Stimulated activated memory B cell treated with anti-CD40 and anti-IgM and Interleukin-4, amounts not matched to agents 10 μg/mL and 1 μg/mL and 100 μg/mL, for 72 hours (primary cell): ENCODE data around the gene GREB1.

Source experiments
- ATAC-seq: fragments of 150-1000 bp; cut with Tn5 transposase; 2 replicates; pipeline ENCODE4 v1.10.0; 2021
- H3K27ac Mint-ChIP-seq: one replicate; pipeline ENCODE4 v1.8.0; 2022; ENCODE audit warnings: mild to moderate bottlenecking, mixed read lengths
- H3K27me3 Mint-ChIP-seq: one replicate; pipeline ENCODE4 v1.8.0; 2022; ENCODE audit warnings: mixed read lengths
- H3K36me3 Mint-ChIP-seq: one replicate; pipeline ENCODE4 v1.8.0; 2022; ENCODE audit warnings: mixed read lengths
- H3K4me1 Mint-ChIP-seq: one replicate; pipeline ENCODE4 v1.8.0; 2022; ENCODE audit warnings: mixed read lengths
- H3K4me3 Mint-ChIP-seq: one replicate; pipeline ENCODE4 v1.8.0; 2022; ENCODE audit warnings: mild to moderate bottlenecking, moderate library complexity, mixed read lengths
- H3K9me3 Mint-ChIP-seq: one replicate; pipeline ENCODE4 v1.8.0; 2022; ENCODE audit warnings: mixed read lengths

Gene GREB1

GRCh38 chr2:11525762-11526161 is 8.1 kb upstream of the GREB1 start:
- H3K27me3 Mint-ChIP-seq: peaks cover 27% of the 10 kb centered on the region
- H3K4me3 Mint-ChIP-seq: no peak overlapping the region
- no peak overlapping the region for H3K27ac Mint-ChIP-seq
- H3K9me3 Mint-ChIP-seq: peaks cover 3% of the 10 kb centered on the region
- H3K4me1 Mint-ChIP-seq: no peaks in the 10 kb centered on the region
- no peak for ATAC-seq
- peaks cover 5% of the 10 kb centered on the region for H3K36me3 Mint-ChIP-seq

- Mint-ChIP-seq H3K9me3 (peaks cover 3% of the 10 kb centered on the region), H3K4me1 (no peaks in the 10 kb centered on the region), H3K27ac (no peak overlapping the region), H3K36me3 (peaks cover 5% of the 10 kb centered on the region), H3K4me3 (no peak overlapping the region), H3K27me3 (peaks cover 32% of the 10 kb centered on the region)
- no peak for ATAC-seq
These were observed 6.8 kb upstream of the GREB1 start for GRCh38 chr2:11527001-11527400.

GRCh38 chr2:11528228-11528627 is 5.6 kb upstream of the GREB1 start:
- H3K27ac Mint-ChIP-seq: no peak overlapping the region
- H3K9me3 Mint-ChIP-seq: peaks cover 3% of the 10 kb centered on the region
- H3K4me3 Mint-ChIP-seq: no peak overlapping the region
- ATAC-seq: no peak
- peaks cover 5% of the 10 kb centered on the region for H3K36me3 Mint-ChIP-seq
- no peaks in the 10 kb centered on the region for H3K4me1 Mint-ChIP-seq
- H3K27me3 Mint-ChIP-seq: peaks cover 44% of the 10 kb centered on the region

GRCh38 chr2:11530864-11531465 is 2.9 kb upstream of the GREB1 start:
- no peak overlapping the region for H3K4me3 Mint-ChIP-seq
- H3K9me3 Mint-ChIP-seq: peaks cover 3% of the 10 kb centered on the region
- H3K27ac Mint-ChIP-seq: no peak overlapping the region
- H3K4me1 Mint-ChIP-seq: no peaks in the 10 kb centered on the region
- peaks cover 64% of the 10 kb centered on the region for H3K27me3 Mint-ChIP-seq
- ATAC-seq: no peak
- peaks cover 5% of the 10 kb centered on the region for H3K36me3 Mint-ChIP-seq

GRCh38 chr2:11532416-11533055 is 1.3 kb upstream of the GREB1 start:
- H3K27ac Mint-ChIP-seq: no peak overlapping the region
- ATAC-seq: no peak
- H3K4me1 Mint-ChIP-seq: no peaks in the 10 kb centered on the region
- no peaks in the 10 kb centered on the region for H3K36me3 Mint-ChIP-seq
- H3K9me3 Mint-ChIP-seq: no peaks in the 10 kb centered on the region
- peaks cover 57% of the 10 kb centered on the region for H3K27me3 Mint-ChIP-seq
- no peak overlapping the region for H3K4me3 Mint-ChIP-seq

- peaks cover 49% of the 10 kb centered on the region for H3K27me3 Mint-ChIP-seq
- no peak overlapping the region for H3K4me3 Mint-ChIP-seq
- H3K36me3 Mint-ChIP-seq: no peaks in the 10 kb centered on the region
- peaks cover 3% of the 10 kb centered on the region for H3K9me3 Mint-ChIP-seq
- H3K27ac Mint-ChIP-seq: no peak overlapping the region
- no peak for ATAC-seq
- H3K4me1 Mint-ChIP-seq: peaks cover 6% of the 10 kb centered on the region
These were observed 363 bp downstream of the GREB1 start for GRCh38 chr2:11534071-11534745.

GRCh38 chr2:11534746-11535484 is 1.1 kb downstream of the GREB1 start:
- H3K27me3 Mint-ChIP-seq: peaks cover 51% of the 10 kb centered on the region
- peaks cover 6% of the 10 kb centered on the region for H3K4me1 Mint-ChIP-seq
- no peaks in the 10 kb centered on the region for H3K36me3 Mint-ChIP-seq
- no peak overlapping the region for H3K27ac Mint-ChIP-seq
- H3K9me3 Mint-ChIP-seq: peaks cover 3% of the 10 kb centered on the region
- ATAC-seq: no peak
- no peak overlapping the region for H3K4me3 Mint-ChIP-seq

- Mint-ChIP-seq H3K36me3 (no peaks in the 10 kb centered on the region), H3K27me3 (peaks cover 60% of the 10 kb centered on the region), H3K27ac (no peak overlapping the region), H3K4me3 (no peak overlapping the region), H3K4me1 (peaks cover 6% of the 10 kb centered on the region), H3K9me3 (peaks cover 3% of the 10 kb centered on the region)
- ATAC-seq: no peak
These were observed 2.1 kb downstream of the GREB1 start for GRCh38 chr2:11535899-11536344.

GRCh38 chr2:11537951-11538350 is 4.1 kb downstream of the GREB1 start:
- H3K27me3 Mint-ChIP-seq: peaks cover 63% of the 10 kb centered on the region
- no peak overlapping the region for H3K27ac Mint-ChIP-seq
- H3K36me3 Mint-ChIP-seq: no peaks in the 10 kb centered on the region
- peaks cover 6% of the 10 kb centered on the region for H3K4me1 Mint-ChIP-seq
- peaks cover 3% of the 10 kb centered on the region for H3K9me3 Mint-ChIP-seq
- no peak overlapping the region for H3K4me3 Mint-ChIP-seq
- ATAC-seq: no peak

- Mint-ChIP-seq H3K27me3 (peaks cover 61% of the 10 kb centered on the region), H3K4me1 (peaks cover 6% of the 10 kb centered on the region), H3K27ac (no peak overlapping the region), H3K36me3 (no peaks in the 10 kb centered on the region), H3K4me3 (no peak overlapping the region), H3K9me3 (peaks cover 3% of the 10 kb centered on the region)
- no peak for ATAC-seq
These were observed 5.7 kb downstream of the GREB1 start for GRCh38 chr2:11539317-11540147.

GRCh38 chr2:11540148-11540995 is 6.5 kb downstream of the GREB1 start:
- Mint-ChIP-seq H3K27me3 (peaks cover 56% of the 10 kb centered on the region), H3K4me3 (no peak overlapping the region), H3K9me3 (peaks cover 3% of the 10 kb centered on the region), H3K27ac (no peak overlapping the region), H3K4me1 (peaks cover 6% of the 10 kb centered on the region), H3K36me3 (no peaks in the 10 kb centered on the region)
- no peak for ATAC-seq

GRCh38 chr2:11540996-11541692 is 7.3 kb downstream of the GREB1 start:
- peak; percentile 13 for ATAC-seq
- H3K36me3 Mint-ChIP-seq: no peaks in the 10 kb centered on the region
- peaks cover 3% of the 10 kb centered on the region for H3K9me3 Mint-ChIP-seq
- H3K4me3 Mint-ChIP-seq: no peak overlapping the region
- H3K27ac Mint-ChIP-seq: no peak overlapping the region
- peaks cover 49% of the 10 kb centered on the region for H3K27me3 Mint-ChIP-seq
- H3K4me1 Mint-ChIP-seq: peaks cover 6% of the 10 kb centered on the region

- H3K27me3 Mint-ChIP-seq: peaks cover 46% of the 10 kb centered on the region
- no peak overlapping the region for H3K27ac Mint-ChIP-seq
- H3K36me3 Mint-ChIP-seq: no peaks in the 10 kb centered on the region
- H3K4me3 Mint-ChIP-seq: no peak overlapping the region
- H3K4me1 Mint-ChIP-seq: peaks cover 6% of the 10 kb centered on the region
- H3K9me3 Mint-ChIP-seq: peaks cover 3% of the 10 kb centered on the region
- ATAC-seq: peak; percentile 51
These were observed 7.9 kb downstream of the GREB1 start for GRCh38 chr2:11541693-11542274.
